GM19238 (cell line): ENCODE results near the gene APP.

Source experiments
- DNase-seq: peaks from one replicate; pipeline ENCODE4 v3.0.0; 2011; ENCODE audit warnings: low spot score; ENCODE audit not compliant: insufficient read length

Gene APP

GRCh38 chr21:26067836-26068594, 102.6 kb downstream of the APP start:
- DNase-seq, result no peak

DNA sequence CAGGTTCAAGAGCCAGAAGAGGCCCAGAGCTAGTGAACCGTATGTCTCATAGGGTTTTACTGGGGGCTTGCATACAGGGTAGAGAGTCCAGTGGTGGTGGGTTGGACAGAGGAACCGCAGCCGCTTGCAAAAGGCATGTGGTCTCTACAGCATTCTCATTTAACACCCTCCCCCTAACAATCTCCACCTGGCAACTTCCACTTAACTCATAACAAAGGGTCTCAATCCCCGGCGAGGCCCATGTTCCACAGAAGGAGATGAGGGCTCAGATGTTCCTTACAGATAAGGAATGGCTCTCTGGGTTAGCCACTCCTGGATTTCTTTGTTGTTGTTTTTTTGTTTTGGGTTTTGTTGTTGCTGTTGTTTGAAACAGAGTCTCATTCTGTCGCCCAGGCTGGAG, 106.1 kb downstream of the APP start:
- no peak for DNase-seq

DNA sequence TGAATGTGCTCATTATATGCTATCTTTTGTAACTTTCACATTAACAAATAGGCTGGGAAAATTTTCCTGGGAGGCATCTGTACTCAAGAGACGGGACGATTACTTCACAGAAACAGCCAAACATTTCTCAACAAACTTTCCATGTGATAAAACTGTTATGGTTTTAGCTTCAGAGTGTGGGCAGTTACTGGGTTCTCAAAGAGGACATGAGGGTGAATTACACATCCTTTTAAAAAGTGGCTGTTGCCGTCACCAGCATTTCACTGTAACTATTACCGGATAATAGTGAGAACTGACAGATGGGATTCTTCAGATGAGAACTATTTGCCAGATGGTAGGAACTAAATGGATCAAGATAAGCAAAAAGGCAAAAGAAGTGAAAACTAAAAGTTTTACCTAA, 109.1 kb downstream of the APP start:
- no peak for DNase-seq

DNA sequence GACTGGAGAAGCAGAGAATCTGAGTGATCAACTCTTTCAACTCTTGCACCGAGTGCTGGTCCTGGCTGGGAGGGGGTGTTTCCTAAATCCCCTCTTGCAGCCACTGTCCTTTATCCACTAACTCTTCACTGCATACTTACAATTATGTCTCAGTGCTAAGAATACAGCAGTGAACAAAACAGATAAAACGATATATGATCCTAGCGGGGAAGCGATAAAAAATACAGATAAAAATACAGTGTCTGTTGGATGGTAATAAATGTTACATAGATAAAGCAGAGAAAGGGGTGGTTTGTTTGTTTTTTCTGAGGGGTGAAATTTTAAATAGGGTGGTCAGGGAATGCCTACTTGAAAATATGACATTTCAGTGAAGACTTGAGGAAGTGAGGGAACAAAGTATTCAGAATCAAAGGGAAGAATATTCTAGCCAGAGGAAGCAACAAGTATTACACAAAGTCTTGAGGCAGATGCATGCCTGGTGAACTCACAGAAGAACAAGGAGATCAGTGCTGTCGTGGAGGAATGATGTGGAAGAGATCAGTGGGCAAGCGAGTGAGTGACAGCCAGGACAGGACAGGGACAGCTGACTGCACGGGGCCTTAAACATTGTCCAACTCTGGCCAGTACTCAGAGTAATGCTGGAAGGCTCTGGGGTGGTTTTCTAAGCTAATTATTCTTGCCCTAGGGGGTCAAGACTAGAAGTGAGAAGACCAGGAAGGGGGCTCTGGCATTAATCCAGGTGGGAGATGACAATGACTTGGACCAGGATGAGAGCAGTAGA, 110.0 kb downstream of the APP start:
- DNase-seq, result no peak

- DNase-seq, result no peak
These were observed 112.9 kb downstream of the APP start for GRCh38 chr21:26057477-26058170.

DNA sequence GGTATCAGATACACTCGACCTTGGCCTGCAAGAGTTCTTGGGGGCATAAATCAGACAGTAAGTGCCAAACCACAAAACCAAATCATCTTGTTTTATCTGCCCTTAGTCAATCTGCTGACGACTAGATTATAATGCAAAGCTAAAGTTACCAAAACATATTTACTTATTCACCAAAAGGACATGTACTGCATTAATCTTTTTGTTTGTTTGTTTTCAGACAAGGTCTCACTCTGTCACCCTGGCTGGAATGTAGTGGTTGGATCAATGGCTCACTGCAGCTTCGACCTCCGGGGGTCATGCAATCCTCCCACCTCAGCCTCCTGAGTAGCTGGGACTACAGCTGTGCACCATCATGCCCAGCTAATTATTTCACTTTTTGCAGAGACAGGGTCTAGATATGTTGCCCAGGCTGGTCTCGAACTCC, 114.7 kb downstream of the APP start:
- DNase-seq, result no peak

GRCh38 chr21:26055010-26055409, 115.6 kb downstream of the APP start:
- no peak for DNase-seq

DNA sequence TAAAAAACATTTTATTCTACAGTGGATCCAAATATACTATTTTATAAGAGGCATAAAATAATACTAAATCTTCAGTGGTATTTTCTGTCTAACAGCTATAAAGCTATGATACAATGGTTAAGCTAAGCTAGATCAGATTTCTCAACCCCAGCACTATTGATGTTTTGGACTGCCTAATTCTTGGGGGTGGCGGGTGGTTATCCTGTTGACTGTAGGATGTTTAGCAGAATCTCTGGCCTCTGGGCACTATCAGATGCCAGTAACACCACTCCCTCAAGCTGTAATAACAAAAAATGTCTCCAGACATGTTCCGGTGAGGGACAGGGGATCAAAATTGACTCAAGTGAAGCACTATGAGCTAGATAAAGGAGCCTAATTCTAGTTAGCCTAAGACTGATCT, 118.5 kb downstream of the APP start:
- DNase-seq, result no peak

DNA sequence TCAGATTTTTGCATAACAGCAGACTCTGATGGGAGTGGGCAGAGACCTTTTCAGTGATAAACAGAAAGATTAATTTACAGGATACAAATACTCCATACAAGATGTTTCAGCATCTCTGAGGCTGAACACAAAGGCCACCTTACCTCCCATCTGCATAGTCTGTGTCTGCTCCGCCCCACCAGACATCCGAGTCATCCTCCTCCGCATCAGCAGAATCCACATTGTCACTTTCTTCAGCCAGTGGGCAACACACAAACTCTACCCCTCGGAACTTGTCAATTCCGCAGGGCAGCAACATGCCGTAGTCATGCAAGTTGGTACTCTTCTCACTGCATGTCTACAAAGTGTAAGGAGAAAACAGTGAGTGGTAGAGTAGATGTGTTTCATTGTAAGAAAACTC, 119.7 kb downstream of the APP start:
- DNase-seq, result no peak

DNA sequence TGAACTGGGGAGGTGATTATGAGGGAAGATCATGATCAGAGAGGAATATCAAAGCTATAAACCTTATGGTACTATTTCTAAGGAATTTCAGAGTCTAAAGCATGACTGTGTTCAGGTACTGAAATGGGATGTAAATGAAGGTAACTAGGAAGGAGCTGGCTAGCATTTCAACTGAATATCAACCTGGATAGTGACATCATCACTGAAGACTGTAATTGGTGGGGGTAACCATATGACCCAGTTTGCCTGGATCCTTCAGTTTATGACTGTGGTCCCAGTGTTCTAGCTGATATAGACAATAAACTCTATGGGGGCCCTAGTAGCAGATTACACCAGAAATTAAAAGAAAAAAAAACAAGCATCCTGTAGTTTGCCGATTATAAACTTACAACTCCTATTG, 120.8 kb downstream of the APP start:
- DNase-seq, result no peak

GRCh38 chr21:26047279-26047967, 123.1 kb downstream of the APP start:
- no peak for DNase-seq

DNA sequence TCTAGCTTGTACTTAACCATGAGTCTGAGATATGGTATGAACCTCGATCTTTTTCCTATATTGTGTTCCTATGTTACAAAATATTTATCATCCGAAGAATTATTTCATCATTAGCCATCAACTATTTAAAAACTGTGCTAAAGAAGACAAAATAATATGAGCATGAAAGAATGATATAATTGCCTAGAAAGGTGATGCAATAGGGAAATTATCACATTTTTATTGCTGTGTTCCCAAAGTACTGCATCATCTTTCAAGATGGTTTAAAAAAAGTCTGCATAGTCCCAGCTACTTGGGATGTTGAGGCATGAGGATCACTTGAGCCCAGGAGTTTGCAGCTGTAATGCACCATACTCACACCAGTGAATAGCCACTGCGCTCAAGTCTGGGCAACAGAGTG, 126.7 kb downstream of the APP start:
- DNase-seq, result no peak

DNA sequence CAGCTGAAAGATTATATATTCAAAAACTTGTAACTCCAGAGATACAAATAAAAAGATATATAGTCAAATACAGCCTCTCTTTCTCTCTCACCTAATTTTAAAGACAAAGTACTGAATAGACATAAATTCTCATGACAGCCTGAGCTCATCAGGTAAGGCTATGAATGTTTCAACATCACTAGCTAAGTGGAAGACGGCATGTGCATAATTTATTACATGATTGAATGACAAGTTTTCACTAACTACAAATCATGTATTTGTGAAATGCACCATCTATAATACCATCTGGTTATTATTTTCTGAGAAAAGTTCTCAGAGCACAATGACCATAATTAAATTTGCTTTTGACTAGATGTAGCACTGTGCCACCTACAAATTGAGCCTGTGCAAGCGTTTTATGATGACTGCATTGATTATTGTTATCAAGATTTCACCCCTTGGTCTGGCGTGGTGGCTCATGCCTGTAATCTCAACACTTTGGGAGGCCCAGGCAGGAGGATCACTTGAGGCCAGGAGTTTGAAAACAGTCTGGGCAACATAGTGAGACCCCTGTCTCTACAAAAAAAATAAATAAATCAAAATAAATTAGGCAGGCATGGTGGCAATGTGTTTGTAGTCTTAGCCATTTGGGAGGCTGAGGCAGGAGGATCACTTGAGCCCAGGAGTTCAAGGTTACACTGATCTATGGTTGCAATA, 128.2 kb downstream of the APP start:
- DNase-seq, result no peak

DNA sequence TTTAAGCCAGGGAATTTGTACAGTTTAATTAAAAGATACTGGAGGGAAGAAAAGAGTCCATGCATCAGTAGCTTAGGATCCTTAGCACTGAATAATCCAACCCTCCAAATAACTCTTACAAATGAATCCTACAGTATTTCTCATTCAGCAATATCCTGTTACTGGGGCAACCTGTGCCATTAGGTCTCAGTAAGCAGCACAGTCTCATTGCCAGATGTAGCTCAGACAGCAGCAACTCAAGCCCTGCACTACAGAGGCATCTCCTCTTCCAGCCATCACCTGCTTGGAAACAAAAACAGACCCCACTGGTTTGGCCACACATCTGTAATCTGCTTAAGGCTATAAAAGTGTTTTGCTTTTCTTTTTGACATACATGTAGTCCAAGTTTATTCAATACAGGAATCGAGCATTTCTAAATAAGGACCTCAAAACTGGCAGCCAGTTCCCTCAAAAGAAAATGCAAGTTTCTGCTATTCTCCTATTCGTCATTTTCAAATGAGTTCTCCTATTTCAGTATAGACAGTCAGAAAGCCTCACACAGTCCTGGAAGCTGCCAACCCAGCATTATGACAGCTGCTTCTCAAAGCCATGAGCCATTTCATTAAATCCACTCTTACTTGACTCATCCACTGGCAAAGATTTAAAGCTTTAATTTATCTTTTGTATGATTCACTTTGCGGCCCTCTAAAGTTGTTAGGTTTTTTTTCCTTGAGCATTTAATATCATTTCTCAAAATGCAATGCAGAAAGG, 129.0 kb downstream of the APP start:
- no peak for DNase-seq

DNA sequence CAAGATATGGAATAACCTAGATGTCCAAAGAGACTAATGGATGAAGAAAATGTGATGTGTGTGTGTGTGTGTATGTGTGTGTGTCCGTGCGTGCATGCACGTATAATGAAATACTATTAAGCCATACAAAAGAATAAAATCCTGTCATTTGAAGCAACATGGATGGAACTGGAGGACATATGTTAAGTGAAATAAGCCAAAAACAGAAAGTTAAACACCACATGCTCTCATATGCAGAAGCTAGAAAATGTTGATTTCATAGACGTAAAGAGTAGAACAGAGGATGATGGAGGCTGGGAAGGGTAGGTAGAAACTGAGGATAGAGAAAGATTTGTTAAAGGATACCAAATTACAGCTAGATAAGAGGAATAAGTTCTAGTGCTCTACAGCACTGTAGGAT, 133.7 kb downstream of the APP start:
- DNase-seq, result no peak

DNA sequence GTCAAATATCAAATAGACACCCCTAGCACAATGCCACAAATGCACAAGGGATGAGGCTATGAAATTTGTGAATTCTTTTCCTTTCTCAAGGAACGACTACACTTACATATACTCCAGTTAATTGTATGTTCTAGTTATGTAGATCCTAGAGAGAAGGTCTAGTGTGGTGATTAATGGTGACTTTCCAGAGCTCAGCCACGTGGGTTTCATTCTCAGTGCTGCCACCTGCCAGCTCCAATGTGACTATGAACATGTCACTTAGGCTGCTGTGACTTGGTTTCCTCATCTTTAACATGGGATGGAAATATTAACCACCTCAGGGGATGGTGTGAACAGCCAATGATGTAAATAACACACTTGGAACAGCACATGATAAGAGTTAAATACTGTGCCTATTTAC, 138.3 kb downstream of the APP start:
- no peak for DNase-seq

DNA sequence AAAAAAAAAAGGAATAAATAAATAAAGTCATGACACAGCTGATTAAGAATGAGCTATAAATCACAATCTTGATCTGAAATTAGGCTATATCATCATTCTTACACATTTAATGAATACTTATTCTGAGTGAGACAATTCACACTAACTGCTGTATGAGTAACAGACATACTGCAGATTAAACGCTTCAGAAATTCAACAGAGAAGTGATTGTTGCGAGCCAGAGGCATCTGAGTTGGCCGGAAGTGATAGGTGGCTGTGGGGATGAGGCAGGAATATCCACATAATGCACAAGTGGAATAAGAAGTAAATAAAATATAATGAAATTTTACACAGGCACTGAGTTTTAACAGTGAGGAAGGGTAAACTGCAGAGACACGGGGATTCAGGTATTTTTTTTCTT, 142.4 kb downstream of the APP start:
- DNase-seq, result no peak

GRCh38 chr21:26027696-26028095, 142.9 kb downstream of the APP start:
- DNase-seq, result no peak

- DNase-seq, result no peak
These were observed 144.7 kb downstream of the APP start for GRCh38 chr21:26025536-26026512.
